Endothelial cell of umbilical vein (primary cell): ENCODE results near the gene SETBP1. TPM values are rescaled to one million over a fixed set of nuclear protein-coding genes. Genes with fewer than 3 reads are reported as not detected.

Experiments
- BruUV-seq: library from RNA; stranded (reverse); fragments of 400-500 nt; replicated peaks from 2 replicates; lab custom pipeline; 2021; lab: Mats Ljungman, UMichigan
- CTCF ChIA-PET: fragments of 300-600, 350-600 bp; sonication (Branson Sonifier 250); formaldehyde crosslinking; loops from one replicate; lab custom pipeline; 2021; ENCODE audit warnings: antibody characterized with exemption, inconsistent platforms; lab: Charles Lee
- POLR2A ChIA-PET: fragments of 300-600, 350-600 bp; sonication (Branson Sonifier 250); formaldehyde crosslinking; loops from one replicate; lab custom pipeline; 2021; ENCODE audit warnings: antibody characterized with exemption, inconsistent platforms; lab: Charles Lee
- DNase-seq: peaks from one replicate; pipeline ENCODE4 v3.0.0-alpha.2; 2011; ENCODE audit warnings: low read depth, low spot score
- FAIRE-seq: peaks from 2 replicates; lab custom pipeline; 2011; peaks lifted over from hg19 to GRCh38; lab: Jason Lieb, UNC
- H2AFZ ChIP-seq: 2 replicates; pipeline ENCODE4 v1.6.0; 2012; ENCODE audit warnings: low read depth, low read length, control low read depth, inconsistent platforms
- H3K27ac ChIP-seq: 2 replicates; pipeline ENCODE4 v1.5.1; 2011; ENCODE audit warnings: low read depth, mild to moderate bottlenecking, control low read depth, low read length, moderate library complexity; ENCODE audit not compliant: insufficient read depth
- H3K27me3 ChIP-seq, 2 experiments: 2 replicates each; pipeline versions ENCODE4 v1.6.0 to v1.6.1; 2011; ENCODE audit warnings: low read length in 2 of 2, mixed read lengths in 1 of 2; ENCODE audit not compliant: control insufficient read depth in 2 of 2, insufficient read depth in 2 of 2
- H3K36me3 ChIP-seq, 2 experiments: 2 replicates in 1 of 2; 3 replicates in 1 of 2; pipeline ENCODE4 v1.5.1; 2011; ENCODE audit warnings: low read length in 2 of 2, mild to moderate bottlenecking in 1 of 2, moderate library complexity in 1 of 2; ENCODE audit not compliant: control insufficient read depth in 2 of 2, insufficient read depth in 2 of 2; ENCODE audit errors: extremely low read depth in 1 of 2
- H3K4me1 ChIP-seq: 3 replicates; pipeline ENCODE4 v1.5.1; 2011; ENCODE audit warnings: mild to moderate bottlenecking, low read length; ENCODE audit not compliant: control insufficient read depth, insufficient read depth; ENCODE audit errors: extremely low read depth
- H3K4me2 ChIP-seq: 2 replicates; pipeline ENCODE4 v1.6.1; 2011; ENCODE audit warnings: low read length, control low read depth, mixed read lengths; ENCODE audit not compliant: insufficient read depth
- H3K4me3 ChIP-seq, 3 experiments: fragments of 200-600 bp in 1 of 3; sonication (generic), shearing (Covaris generic) in 1 of 3; replicated peaks in 1 of 3; 2 replicates each; pipeline ENCODE4 v1.5.1; 2011 to 2016; ENCODE audit warnings: control low read depth in 3 of 3, low read length in 3 of 3, mild to moderate bottlenecking in 2 of 3, inconsistent platforms in 1 of 3, low read depth in 1 of 3, moderate library complexity in 1 of 3; ENCODE audit not compliant: insufficient read depth in 1 of 3
- H3K79me2 ChIP-seq: 2 replicates; pipeline ENCODE4 v1.6.0; 2012; ENCODE audit warnings: low read length, inconsistent platforms; ENCODE audit not compliant: control insufficient read depth, insufficient read depth
- H3K9ac ChIP-seq: replicated peaks from 2 replicates; pipeline ENCODE3; 2011; ENCODE audit warnings: low read length, control low read depth; ENCODE audit not compliant: insufficient read depth; ENCODE audit errors: extremely low read depth
- H3K9me1 ChIP-seq: replicated peaks from 3 replicates; pipeline ENCODE4 v1.6.0; 2011; ENCODE audit warnings: mild to moderate bottlenecking, low read length; ENCODE audit not compliant: control insufficient read depth, insufficient read depth; ENCODE audit errors: extremely low read depth
- H3K9me3 ChIP-seq: replicated peaks from 2 replicates; pipeline ENCODE4 v1.5.1; 2012; ENCODE audit warnings: low read length, inconsistent platforms; ENCODE audit not compliant: control insufficient read depth, insufficient read depth
- H4K20me1 ChIP-seq: replicated peaks from 2 replicates; pipeline ENCODE3; 2011; ENCODE audit warnings: mild to moderate bottlenecking, low read length; ENCODE audit not compliant: control insufficient read depth, insufficient read depth; ENCODE audit errors: extremely low read depth
- EZH2 ChIP-seq: IDR thresholded peaks from 2 replicates; pipeline ENCODE4 v1.6.1; 2012; ENCODE audit warnings: borderline replicate concordance, low read depth, mild to moderate bottlenecking, moderate library complexity, low read length, inconsistent platforms; ENCODE audit not compliant: severe bottlenecking
- FOS ChIP-seq: IDR thresholded peaks from 2 replicates; pipeline ENCODE4 v1.6.1; 2011; ENCODE audit warnings: mild to moderate bottlenecking, low read length, moderate library complexity, borderline replicate concordance; ENCODE audit not compliant: insufficient read depth
- GATA2 ChIP-seq: IDR thresholded peaks from 2 replicates; pipeline ENCODE4 v1.7.0; 2011; ENCODE audit warnings: low read depth, mild to moderate bottlenecking, moderate library complexity, mixed read lengths, low read length; ENCODE audit not compliant: insufficient read length, insufficient read depth
- JUN ChIP-seq: IDR thresholded peaks from 2 replicates; pipeline ENCODE4 v1.6.1; 2011; ENCODE audit warnings: borderline replicate concordance, low read depth; ENCODE audit not compliant: insufficient read length, insufficient read depth
- MYC ChIP-seq: IDR thresholded peaks from one replicate; pipeline ENCODE4 v1.6.1; 2011; ENCODE audit warnings: mild to moderate bottlenecking, low read depth, low read length
- POLR2A ChIP-seq: IDR thresholded peaks from 2 replicates; pipeline ENCODE4 v1.6.1; 2012; ENCODE audit warnings: low read depth, mild to moderate bottlenecking, control low read depth, low read length
- POLR2AphosphoS5 ChIP-seq: IDR thresholded peaks from 2 replicates; pipeline ENCODE4 v1.6.1; 2012; ENCODE audit warnings: low read depth, mild to moderate bottlenecking, control low read depth, low read length, moderate library complexity; ENCODE audit not compliant: insufficient read depth
- dilution Hi-C: fragments of 300-500 bp; cut with MboI; formaldehyde crosslinking; loops from one replicate; pipeline ENCODE4 v1.15.0; 2019; ENCODE audit warnings: low sequenced_read_pairs; ENCODE audit not compliant: extremely low pct_ligation_motif_present
- intact Hi-C: fragments of 100-400 bp; cut with micrococcal nuclease; formaldehyde crosslinking; loops from one replicate; pipeline ENCODE4 v1.10.0; 2022
- polyA plus RNA-seq, 4 experiments: library from polyadenylated mRNA; depleted of rRNA in 3 of 4; stranded (reverse) in 3 of 4; unstranded in 1 of 4; fragments of >200 nt; gene quantifications; 2 replicates each; pipeline versions ENCODE4 v1.2.1 to v1.2.3, GENCODE V29; 2011 to 2012; ENCODE audit warnings: missing spikeins in 1 of 4
- total RNA-seq: library from RNA; stranded (reverse); gene quantifications from 2 replicates; pipeline ENCODE4 v1.2.3, GENCODE V29; 2021
- TF ChIP-seq, protein P1 (sequence below), 2 donors: IDR thresholded peaks; 1 replicate in 1 of 2; 2 replicates in 1 of 2; pipeline ENCODE4 v1.5.1; 2011; ENCODE audit warnings: low read length in 2 of 2, mild to moderate bottlenecking in 2 of 2, moderate library complexity in 2 of 2, control low read depth in 1 of 2, inconsistent platforms in 1 of 2, low read depth in 1 of 2; ENCODE audit not compliant: insufficient read depth in 1 of 2; ENCODE audit errors: extremely low read depth in 1 of 2
- TF ChIP-seq, protein P2 (sequence below): IDR thresholded peaks from 2 replicates; pipeline ENCODE4 v1.6.1; 2011; ENCODE audit not compliant: insufficient read depth, insufficient read length

The SETBP1 gene
- total and polyA plus RNA-seq, 2 donors (not counting 3 experiments of a cell fraction or from before 2014, with no cell fraction given), result 0.76 to 3.1 TPM

DNA sequence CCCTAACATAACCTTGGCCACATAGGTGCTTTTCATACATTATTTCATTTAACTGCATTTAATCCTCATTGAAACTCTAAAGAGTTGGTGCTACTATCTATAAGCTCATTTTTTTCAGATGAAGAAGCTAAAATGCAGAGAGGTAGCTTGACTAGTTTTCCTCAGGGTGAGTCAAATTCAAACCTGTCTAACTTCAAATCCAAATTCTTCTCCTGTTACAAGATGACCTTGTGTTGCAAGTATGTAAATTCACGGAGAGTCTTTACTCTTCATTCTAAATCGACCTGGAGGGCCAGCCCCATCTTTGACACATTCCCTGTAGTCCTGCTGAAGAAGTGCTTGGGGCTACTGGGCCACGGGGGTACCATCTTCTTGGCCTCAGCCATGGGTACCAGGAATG, 8.2 kb upstream of the SETBP1 start:
- no TSS peak for BruUV-seq
- no peak overlapping the region for H2AFZ ChIP-seq

DNA sequence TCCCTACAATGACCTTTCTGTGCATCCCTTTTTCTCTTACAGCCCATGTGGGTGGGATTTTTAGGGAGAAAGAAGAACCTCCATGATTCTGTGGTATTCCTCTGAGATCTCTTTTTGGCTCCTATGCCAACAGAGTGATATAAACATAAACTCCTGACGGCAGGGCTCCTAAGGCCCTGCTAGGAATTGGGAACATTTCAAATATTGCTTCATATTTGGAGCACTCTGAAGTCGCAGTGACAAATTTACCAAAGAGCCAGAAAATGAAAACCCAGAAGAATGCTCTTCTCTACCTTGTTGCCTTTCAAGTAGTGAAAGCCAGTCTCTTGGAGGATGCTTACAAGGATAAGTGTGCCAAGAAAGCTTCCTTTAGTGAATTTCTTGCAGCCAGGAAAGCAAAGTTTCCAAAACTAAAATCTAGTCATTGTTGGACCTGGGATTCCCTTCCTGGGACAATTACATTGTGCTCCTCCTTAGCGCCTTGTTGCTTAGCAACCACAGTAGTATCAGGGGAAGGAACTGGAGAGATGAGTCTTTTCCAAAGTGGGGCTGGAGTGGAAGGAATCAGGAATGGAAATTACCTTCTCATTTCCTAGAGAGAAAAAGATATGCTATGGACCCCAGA, 7.3 kb upstream of the SETBP1 start:
- Histone ChIP-seq H3K79me2 (no peaks in the 10 kb centered on the region), H4K20me1 (no peaks in the 10 kb centered on the region), H3K36me3 (no peaks in the 10 kb centered on the region), H3K9me3 (no peaks in the 10 kb centered on the region), H3K27ac (no peak overlapping the region), H3K9ac (no peak overlapping the region), H2AFZ (no peak overlapping the region), H3K4me2 (no peak overlapping the region), H3K4me1 (no peaks in the 10 kb centered on the region), H3K9me1 (no peaks in the 10 kb centered on the region), H3K27me3 (peaks cover 0 to 6% of the 10 kb centered on the region in 2 experiments), H3K4me3 (no peak overlapping the region)
- TF ChIP-seq POLR2A, result no peak
- no peak for TF ChIP-seq JUN
- TF ChIP-seq, protein P1, sequence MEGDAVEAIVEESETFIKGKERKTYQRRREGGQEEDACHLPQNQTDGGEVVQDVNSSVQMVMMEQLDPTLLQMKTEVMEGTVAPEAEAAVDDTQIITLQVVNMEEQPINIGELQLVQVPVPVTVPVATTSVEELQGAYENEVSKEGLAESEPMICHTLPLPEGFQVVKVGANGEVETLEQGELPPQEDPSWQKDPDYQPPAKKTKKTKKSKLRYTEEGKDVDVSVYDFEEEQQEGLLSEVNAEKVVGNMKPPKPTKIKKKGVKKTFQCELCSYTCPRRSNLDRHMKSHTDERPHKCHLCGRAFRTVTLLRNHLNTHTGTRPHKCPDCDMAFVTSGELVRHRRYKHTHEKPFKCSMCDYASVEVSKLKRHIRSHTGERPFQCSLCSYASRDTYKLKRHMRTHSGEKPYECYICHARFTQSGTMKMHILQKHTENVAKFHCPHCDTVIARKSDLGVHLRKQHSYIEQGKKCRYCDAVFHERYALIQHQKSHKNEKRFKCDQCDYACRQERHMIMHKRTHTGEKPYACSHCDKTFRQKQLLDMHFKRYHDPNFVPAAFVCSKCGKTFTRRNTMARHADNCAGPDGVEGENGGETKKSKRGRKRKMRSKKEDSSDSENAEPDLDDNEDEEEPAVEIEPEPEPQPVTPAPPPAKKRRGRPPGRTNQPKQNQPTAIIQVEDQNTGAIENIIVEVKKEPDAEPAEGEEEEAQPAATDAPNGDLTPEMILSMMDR (IDR thresholded peaks at IDR 0.05; ENCODE audit: extremely low read depth in 1 of 2, insufficient read depth in 1 of 2, low read depth in 1 of 2, low read length in 2 of 2), result no peak
- TF ChIP-seq POLR2AphosphoS5, result no peak
- TF ChIP-seq MYC, result no peak
- no peak for TF ChIP-seq EZH2
- TF ChIP-seq FOS, result no peak
- TF ChIP-seq GATA2, result no peak
- TF ChIP-seq, protein P2, sequence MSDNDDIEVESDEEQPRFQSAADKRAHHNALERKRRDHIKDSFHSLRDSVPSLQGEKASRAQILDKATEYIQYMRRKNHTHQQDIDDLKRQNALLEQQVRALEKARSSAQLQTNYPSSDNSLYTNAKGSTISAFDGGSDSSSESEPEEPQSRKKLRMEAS, result no peak
- ChIA-PET POLR2A (no interaction called here), CTCF (no interaction called here)
- intact Hi-C loops, result no loop called here
- DNase-seq, result no peak
- dilution Hi-C loops, result no loop called here
- BruUV-seq, result no TSS peak
- FAIRE-seq, result no peak

More for the DNA sequence above, 8.2 kb upstream of the SETBP1 start:
- no peaks in the 10 kb centered on the region for H3K4me1 ChIP-seq
- TF ChIP-seq POLR2A, result no peak
- no peak for TF ChIP-seq FOS
- TF ChIP-seq EZH2, result no peak
- no peak for TF ChIP-seq MYC
- TF ChIP-seq, protein P1 (IDR thresholded peaks at IDR 0.05; ENCODE audit: extremely low read depth in 1 of 2, insufficient read depth in 1 of 2, low read depth in 1 of 2, low read length in 2 of 2), result no peak
- TF ChIP-seq POLR2AphosphoS5, result no peak
- POLR2A ChIA-PET, result no interaction called here
- H3K9me1 ChIP-seq, result no peaks in the 10 kb centered on the region
- H3K27ac ChIP-seq, result no peak overlapping the region
- no peaks in the 10 kb centered on the region for H3K9me3 ChIP-seq
- H3K27me3 ChIP-seq, result peaks cover 0 to 4% of the 10 kb centered on the region in 2 experiments
- H3K9ac ChIP-seq, result no peak overlapping the region
- H3K4me3 ChIP-seq, result no peak overlapping the region
- no peaks in the 10 kb centered on the region for H4K20me1 ChIP-seq
- no peaks in the 10 kb centered on the region for H3K79me2 ChIP-seq
- H3K4me2 ChIP-seq, result no peak overlapping the region
- intact Hi-C loops, result no loop called here
- FAIRE-seq, result no peak
- dilution Hi-C loops, result no loop called here
- DNase-seq, result no peak
- CTCF ChIA-PET, result no interaction called here
- no peaks in the 10 kb centered on the region for H3K36me3 ChIP-seq
